Stimulated activated CD8-positive, alpha-beta memory T cell treated with anti-CD3 and anti-CD28 coated beads, Interleukin-15, amount 100 ng/mL, for 48 hours (primary cell): ENCODE measurements around the gene TAT.
"Not testable (repeated sequence)": the region's sequence is repeated elsewhere in the genome, so short reads cannot be mapped to it uniquely, and the experiment has no call there.

Experiments
- DNase-seq, 2 donors: peaks; one replicate each; pipeline ENCODE4 v3.0.0-alpha.2; 2020; ENCODE audit warnings: low read depth in 2 of 2

The TAT gene

DNA sequence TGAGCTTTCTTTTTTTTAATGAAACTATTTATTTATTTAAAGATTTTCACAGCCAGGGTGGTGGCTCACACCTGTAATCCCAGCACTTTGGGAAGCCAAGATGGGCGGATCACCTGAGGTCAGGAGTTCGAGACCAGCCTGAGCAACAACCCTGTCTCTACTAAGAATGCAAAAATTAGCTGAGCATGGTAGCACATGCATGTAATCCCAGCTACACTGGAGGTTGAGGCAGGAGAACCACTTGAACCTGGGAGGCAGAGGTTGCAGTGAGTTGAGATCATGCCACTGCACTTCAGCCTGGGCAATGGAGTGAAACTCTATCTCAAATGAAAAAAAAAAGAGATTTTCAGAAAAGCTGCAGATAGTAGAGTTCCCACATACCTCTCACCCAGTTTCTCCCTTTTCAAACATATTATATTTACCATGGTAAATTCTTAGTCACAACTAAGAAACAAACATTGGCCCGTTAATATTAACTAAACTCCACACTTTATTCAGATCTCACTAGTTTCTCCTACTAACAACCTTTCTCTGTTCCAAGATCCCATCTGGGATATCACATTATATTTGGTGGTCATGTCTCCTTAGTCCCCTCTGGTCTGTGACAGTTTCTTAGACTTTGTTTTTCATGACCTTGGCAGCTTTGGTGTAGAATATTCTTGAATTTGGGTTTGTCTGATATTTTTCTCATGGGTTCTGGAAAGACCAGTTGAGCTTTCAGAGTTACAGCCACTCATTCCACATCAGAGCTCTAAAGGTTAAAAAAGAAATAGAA lies 7.8 kb upstream of the TAT start:
- no peak for DNase-seq

- not testable (repeated sequence) for DNase-seq
These were observed 5.6 kb upstream of the TAT start for GRCh38 chr16:71582553-71582848.

- DNase-seq: no peak
These were observed 2.2 kb downstream of the TAT start for GRCh38 chr16:71574702-71575101.

GRCh38 chr16:71573387-71574094 lies 3.4 kb downstream of the TAT start:
- DNase-seq: no peak

DNA sequence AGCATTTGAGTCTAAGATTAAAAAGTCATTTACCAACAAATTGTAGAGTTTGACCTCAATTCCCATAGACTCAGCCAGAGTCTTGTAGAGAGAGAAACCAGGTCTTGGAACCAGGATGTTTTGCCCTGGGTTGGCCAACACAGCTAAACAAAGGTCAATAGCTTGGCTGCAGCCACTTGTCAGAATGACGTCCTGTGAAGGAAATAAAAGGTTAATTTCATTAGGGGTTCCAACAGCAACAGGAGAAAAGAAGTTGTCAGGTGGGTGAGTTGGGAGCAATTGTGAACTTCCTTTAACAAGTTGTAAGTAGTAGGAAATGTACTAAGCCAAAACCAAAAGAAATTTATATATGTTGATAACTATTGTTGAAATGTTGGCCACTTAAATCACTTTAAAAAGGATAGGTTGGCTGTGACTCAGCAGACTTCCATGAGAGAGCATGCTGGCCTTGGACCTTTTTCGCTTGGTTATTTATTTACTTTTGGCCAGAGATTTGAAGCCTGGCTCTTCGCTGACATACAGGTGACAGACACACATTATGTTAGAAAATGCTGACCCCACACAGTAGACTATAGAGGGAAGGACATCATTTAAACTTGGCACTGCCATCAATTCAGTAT lies 4.3 kb downstream of the TAT start:
- DNase-seq: no peak

- no peak for DNase-seq
These were observed 6.7 kb downstream of the TAT start for GRCh38 chr16:71570144-71570543.

DNA sequence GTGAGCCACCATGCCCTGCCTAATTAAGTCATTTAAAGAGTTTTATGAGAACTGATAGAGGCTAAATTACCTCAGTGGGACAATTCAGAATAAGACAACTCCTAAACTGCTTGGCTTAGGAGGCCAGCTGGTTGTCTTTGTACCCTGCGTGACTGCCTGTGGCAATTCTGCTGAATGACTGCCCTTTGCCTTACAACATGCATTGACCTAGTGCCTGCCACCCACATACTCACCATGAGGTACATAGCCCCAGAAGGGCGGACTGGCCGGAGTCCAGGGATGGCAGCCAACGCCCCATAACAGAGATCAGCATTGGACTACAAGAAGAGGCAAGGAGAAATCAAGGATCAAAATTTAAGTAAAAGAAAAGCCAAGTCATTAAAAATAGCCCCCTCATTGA lies 7.3 kb downstream of the TAT start:
- no peak for DNase-seq

DNA sequence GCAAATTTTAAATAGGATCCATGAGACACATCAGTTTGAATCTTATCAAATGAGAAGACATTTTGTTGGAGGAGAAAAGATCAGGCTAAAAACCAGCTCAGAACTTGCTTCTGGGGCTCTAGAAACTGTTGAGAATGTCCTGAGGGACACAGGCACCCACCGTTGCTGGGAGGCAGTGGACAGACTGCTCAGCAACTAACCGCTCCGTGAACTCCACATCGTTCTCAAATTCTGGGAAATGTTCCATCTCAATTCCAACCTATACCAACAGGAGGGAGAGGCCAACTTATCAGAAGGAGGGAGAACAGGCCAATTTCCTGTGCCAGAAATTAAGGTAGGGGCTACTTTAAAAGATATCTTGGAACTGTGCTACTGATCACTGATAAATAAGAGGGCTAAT lies 8.3 kb downstream of the TAT start:
- no peak for DNase-seq

DNA sequence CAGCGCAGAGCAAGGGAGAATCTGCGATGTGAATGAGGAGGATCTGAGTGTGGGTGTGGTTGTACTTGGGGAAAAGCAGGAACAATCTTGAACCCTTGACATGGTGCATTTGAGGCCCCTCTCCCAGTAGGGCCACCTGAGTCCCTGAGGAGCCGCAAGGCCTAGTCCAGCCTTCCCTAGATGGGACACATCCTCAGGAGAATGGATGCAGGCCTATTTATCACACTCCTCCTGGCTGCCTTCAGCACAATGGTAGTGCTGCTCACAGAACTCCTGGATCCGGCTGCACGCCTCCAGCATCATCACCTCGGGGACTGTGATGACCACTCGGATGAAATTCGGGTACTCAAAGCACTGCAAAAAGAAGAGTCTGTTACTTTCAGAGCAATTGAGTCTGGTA lies 9.0 kb downstream of the TAT start:
- no peak for DNase-seq

DNA sequence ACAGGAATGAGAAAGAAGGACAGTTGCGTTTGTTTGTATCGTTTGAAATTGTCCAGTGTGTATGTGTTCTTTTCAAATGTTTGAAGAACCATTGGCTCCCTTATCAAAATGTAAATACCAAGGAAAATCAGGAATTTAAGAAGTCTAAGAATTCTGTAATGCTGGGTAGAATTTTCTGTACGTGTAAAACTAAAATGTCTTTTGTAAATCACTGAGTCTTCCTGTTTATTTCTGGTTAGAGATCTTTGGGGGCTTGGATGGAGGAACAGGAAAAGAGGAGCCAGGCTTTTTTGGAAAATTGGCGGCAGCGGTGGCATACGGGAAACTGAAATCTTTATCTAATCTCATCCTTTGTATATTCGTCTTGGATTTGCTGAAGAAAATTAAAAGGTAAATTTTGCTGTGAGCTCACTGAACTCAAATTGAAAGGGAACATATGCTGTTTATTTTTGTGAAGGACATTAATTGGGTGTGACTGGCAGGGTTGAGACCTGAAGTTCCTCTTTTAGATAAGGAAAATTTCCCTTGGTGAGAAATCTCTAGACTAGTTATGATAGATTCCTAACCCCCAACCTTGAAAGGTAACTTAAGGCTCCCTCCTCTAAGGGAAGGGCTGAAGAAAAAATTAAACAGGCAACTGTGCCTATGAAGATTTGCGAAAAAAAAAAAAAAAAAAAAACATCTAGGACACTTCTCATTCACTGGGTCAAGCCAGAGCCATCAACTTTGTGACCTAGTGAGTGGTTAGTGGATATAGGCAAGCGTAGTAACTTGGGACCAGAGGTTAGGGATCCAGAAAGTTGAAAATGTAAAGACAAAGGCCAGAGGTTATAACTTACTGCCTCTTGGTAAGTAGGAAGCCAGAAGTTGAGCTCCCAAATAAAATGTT lies 10.8 kb downstream of the TAT start:
- no peak for DNase-seq

GRCh38 chr16:71564335-71564967 lies 12.4 kb downstream of the TAT start:
- DNase-seq: no peak

- no peak for DNase-seq
These were observed 14.3 kb downstream of the TAT start for GRCh38 chr16:71562552-71562951.

DNA sequence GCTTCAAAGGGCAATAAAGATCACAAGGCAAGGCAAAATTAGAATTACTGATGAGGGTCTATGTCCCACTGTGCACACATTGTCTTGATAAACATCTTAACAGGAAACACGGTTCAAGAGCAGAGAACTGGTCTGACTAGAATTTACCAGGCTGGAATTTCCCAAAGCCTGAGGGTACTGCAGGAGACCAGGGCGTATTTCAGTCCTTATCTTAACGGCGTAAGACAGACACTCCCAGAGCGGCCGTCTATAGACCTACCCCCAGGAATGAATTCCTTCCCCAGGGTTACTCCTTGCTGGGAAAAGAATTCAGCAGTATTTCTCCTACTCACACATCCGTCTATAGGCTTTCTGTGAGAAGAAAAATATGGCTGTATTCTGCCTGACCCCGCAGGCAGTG lies 15.0 kb downstream of the TAT start:
- not testable (repeated sequence) for DNase-seq

GRCh38 chr16:71559855-71560254 lies 17.0 kb downstream of the TAT start:
- no peak for DNase-seq

- no peak for DNase-seq
These were observed 18.8 kb downstream of the TAT start for GRCh38 chr16:71557954-71558582.

DNA sequence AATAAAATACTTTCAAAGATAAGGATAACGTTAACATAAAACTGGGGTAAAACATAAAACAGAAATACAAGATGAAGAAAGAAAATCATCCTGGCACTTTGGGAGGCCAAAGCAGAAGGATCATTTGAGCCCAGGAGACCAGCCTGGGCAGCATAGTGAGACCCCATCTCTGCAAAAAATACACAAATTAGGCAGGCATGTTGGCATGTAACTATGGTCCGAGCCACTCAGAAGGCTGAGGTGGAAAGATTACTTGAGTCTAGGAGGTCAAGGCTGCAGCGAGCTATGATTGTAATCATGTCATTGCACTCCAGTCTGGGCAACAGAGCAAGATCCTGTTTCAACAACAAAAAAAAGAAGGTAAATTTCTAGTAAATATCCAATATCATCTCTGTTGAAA lies 19.6 kb downstream of the TAT start:
- no peak for DNase-seq

DNA sequence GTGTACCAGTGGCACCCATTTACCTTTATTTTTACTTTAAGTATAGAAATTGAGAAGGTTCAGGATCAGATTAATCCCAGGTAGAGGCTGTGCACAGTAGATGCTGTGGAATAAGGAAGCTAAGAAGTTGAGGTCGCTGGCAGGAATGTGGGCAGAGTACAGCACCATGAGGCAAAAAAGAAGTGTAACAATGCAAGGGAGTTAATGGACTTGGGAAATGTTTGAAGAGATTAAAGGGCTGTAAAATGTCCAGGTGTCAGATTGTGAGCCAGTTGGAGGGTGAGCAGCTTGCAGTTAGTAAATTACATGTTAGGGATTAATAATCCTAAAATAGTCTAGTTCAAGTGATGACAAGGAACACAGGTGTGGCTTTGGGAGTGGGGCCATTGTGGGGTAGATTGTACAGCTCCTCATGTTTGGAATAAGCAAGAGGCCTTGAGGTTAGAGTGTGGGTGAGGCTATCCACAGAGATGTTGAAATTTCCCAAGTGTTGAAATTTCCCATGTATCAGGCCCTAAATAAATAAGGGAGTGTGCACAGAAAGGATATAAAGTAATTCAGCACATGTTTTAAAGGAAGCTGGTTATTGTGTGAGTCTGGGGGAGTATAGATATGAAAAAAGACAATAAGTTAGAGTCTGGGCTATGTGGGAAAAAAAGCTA lies 21.5 kb downstream of the TAT start:
- no peak for DNase-seq

DNA sequence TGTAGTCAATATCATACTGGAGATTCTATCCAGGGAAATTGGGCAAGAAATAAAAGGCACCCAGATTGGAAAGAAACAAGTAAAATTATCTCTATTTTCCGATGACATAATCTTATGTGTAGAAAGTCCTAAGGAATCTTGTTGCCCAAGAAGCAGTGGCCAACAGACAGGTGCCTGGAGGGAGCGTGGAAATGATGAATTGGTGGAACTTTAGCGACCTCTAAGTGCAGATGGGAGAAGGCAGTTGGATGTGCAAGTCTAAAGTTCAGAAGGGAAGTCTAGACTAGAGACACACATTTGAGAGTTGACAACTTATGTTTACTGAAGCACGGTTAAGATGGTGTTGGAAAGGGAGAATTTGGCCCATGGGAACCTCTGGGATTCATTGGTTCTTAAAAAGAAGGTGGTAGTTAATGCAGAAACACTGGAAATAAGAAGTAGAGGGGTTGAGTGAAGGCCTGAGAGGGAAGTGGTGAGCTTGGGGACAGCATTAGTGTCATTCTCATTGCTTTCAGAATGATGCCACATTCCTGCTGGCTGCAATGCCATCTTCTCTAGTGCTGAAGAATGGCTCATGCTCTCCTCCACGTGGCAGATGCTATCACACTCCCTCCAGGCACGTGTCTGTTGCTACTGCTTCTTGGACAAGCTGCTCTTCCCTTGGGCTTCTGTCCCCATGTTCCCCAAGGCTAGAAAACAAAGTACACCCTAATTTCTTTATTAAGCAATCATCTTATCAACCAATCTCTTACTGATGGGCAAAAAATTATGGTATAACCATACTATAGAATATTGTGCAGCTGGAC lies 24.0 kb downstream of the TAT start:
- no peak for DNase-seq

DNA sequence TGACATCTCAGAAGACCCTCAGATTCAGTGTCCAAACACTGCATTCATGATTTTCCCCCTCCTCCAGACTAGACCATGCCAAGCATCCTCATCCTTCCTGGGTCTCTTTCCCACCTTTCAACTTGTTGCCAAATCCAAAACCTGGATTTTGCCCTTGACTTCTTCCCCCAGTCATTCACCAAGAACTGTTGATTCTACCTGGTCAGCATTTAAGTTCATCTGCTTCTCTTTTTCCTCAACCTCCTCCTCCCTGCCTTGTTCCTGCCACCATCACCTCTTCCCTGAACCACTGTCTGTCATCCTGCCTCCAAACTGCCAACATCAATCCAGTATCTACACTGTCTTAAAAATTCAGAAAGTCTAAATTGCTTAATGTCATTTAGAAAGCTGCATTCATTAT lies 29.7 kb downstream of the TAT start:
- no peak for DNase-seq

- DNase-seq: peak; percentile 25 to 41
These were observed 34.5 kb downstream of the TAT start for GRCh38 chr16:71542377-71542776.
